GM12865 (cell line): ENCODE data around the gene ZMIZ1.

ENCODE experiments used
- DNase-seq: peaks from one replicate; pipeline ENCODE4 v3.0.0; 2010; ENCODE audit warnings: low read depth
- H3K4me3 ChIP-seq: 2 replicates; pipeline ENCODE4 v1.5.1; 2011; ENCODE audit warnings: mild to moderate bottlenecking, low read depth, low read length, control low read depth
- TF ChIP-seq, protein P1 (sequence below): IDR thresholded peaks from 2 replicates; pipeline ENCODE4 v1.5.1; 2011; ENCODE audit warnings: low read length, control low read depth, low read depth, inconsistent platforms; ENCODE audit not compliant: insufficient read depth; ENCODE audit errors: missing control alignments

ZMIZ1 gene

DNA sequence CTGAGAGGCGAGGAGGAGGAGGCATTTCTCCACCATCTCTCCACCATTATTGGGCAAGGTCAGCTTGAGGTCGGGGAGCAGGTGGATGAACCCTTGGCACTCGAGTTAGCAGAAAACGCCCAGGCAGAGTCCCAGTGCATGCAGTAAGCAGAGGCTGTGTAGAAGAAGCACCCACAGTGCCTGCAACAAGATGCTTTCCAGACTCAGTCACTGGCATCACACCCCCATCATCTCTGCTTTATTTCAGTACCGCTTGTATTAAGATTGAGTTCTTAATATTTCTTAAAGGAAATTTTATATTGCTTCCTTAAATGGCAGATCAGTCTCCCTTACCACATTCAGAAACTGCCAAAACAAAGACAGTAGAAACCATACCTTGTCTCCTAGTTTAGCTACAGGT, 156.2 kb downstream of the ZMIZ1 start:
- DNase-seq, result no peak
- no peak overlapping the region for H3K4me3 ChIP-seq
- TF ChIP-seq, protein P1, sequence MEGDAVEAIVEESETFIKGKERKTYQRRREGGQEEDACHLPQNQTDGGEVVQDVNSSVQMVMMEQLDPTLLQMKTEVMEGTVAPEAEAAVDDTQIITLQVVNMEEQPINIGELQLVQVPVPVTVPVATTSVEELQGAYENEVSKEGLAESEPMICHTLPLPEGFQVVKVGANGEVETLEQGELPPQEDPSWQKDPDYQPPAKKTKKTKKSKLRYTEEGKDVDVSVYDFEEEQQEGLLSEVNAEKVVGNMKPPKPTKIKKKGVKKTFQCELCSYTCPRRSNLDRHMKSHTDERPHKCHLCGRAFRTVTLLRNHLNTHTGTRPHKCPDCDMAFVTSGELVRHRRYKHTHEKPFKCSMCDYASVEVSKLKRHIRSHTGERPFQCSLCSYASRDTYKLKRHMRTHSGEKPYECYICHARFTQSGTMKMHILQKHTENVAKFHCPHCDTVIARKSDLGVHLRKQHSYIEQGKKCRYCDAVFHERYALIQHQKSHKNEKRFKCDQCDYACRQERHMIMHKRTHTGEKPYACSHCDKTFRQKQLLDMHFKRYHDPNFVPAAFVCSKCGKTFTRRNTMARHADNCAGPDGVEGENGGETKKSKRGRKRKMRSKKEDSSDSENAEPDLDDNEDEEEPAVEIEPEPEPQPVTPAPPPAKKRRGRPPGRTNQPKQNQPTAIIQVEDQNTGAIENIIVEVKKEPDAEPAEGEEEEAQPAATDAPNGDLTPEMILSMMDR, result no peak

GRCh38 chr10:79226391-79227245, 157.9 kb downstream of the ZMIZ1 start:
- DNase-seq, result no peak
- TF ChIP-seq, protein P1, result no peak
- H3K4me3 ChIP-seq, result no peak overlapping the region

- TF ChIP-seq, protein P1, result no peak
- peak; percentile 31 for DNase-seq
- no peak overlapping the region for H3K4me3 ChIP-seq
Measured at GRCh38 chr10:79229071-79229541, 160.3 kb downstream of the ZMIZ1 start.

DNA sequence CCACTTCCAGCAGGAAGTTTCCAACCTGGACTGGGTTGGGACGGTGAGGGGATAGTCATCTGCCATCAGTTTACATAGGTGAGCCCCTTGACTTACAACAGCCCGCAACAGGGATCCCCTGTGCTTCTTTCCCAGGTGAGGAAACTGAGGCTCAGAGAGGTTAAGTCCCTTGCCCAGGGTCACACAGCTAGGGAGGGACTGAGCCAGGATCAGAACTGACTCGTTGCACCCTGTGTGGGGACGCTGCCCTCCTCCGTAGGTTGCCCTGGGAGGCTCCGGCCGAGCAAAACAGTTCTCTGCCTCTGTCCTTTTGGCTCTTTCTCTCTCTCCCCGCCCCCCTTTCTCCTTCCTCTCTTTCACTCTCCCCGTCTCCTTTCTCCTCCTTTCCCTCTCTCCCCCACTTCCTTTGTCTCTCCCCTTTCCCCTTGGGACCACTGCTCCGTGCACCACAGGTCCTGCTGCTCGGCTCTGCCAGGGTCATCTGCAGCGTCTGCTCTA, 161.1 kb downstream of the ZMIZ1 start:
- TF ChIP-seq, protein P1, result no peak
- no peak overlapping the region for H3K4me3 ChIP-seq
- no peak for DNase-seq

DNA sequence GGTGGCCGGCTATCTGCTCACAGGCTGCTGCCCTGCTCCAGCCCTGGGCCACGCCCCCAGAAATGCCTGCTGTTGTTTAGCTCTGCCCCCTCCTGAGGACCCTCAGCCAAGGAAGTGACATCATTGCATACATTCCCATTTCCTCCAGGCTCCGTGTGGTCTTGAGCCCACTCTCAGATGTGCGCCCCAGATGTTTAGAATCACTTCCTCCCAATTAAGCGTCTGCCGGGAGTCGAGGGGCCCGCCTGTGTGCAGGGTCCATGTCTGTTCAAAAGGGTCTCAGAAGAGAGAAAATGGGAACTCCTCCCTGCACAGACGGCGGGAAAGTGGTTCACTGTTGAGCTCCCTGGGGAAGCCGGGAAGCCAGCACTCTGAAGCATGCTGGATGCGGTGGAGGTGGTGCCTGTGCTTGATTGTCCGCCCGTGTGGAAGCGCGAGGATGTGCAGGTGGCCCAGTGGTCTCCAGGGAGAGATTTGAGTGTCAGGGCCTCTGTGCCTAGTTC, 161.6 kb downstream of the ZMIZ1 start:
- no peak for DNase-seq
- H3K4me3 ChIP-seq, result no peak overlapping the region
- TF ChIP-seq, protein P1, result no peak

- TF ChIP-seq, protein P1, result no peak
Measured at GRCh38 chr10:79230850-79231249, 162.1 kb downstream of the ZMIZ1 start.

More at GRCh38 chr10:79230850-79231249, 162.1 kb downstream of the ZMIZ1 start:
- H3K4me3 ChIP-seq, result no peak overlapping the region
- no peak for DNase-seq
